Measurements from ENCODE around the gene NUDCD2.
"Not testable (repeated sequence)": the region's sequence is repeated elsewhere in the genome, so short reads cannot be mapped to it uniquely, and the experiment has no call there.

NUDCD2 gene

GRCh38 chr5:163463063-163463435 lies 3.1 kb upstream of the NUDCD2 start:
- no peak for FAIRE-seq

DNA sequence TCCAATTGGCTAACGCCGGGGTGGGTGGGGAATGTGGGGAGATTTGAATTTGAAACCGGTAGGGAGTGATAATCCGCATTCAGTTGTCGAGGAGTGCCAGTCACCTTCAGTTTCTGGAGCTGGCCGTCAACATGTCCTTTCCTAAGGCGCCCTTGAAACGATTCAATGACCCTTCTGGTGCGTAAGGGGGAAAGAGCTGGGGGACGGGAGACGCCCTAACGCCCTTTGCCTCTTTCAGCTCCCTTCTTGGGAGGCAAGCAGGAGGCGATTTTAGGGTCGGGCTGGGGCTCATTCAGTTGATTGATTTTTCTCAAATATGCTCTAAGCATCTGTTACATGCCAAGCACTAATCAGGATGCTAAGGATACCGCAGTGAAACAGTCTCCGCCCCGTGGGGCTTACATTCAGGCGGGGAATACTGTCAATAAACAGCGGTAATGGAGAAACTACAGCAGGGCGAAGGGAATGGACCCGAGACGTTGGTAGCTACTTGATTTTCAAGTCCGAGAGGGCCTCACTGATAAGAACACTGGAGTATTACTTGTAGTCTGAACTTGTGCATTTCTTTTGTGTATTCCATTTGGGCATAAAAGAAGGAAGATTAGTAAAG lies 765 bp upstream of the NUDCD2 start, which contains the start of gene HMMR:
Gene HMMR (plus strand): TSS at position 71 of the 610 bp plus-strand sequence. CDS start 61 bp downstream, at position 132.
- no peak for FAIRE-seq

DNA sequence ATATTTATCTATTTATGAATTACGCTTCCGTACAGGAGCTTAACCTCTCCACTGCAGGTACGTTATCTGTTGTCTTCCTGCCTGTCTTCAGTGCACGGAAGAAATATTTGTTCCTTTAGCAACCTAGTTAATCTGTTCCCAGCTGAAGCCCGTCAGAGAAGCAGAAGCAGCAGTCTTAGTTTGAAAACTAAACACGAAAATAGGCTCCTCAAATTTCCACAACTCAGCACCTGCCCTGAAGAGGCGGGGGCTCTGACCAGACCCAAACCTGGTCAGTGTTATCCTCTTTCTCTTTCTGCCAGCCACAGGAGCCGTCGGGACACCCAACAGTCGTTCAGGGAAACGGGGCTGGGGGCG lies 462 bp downstream of the NUDCD2 start:
- no peak for FAIRE-seq

DNA sequence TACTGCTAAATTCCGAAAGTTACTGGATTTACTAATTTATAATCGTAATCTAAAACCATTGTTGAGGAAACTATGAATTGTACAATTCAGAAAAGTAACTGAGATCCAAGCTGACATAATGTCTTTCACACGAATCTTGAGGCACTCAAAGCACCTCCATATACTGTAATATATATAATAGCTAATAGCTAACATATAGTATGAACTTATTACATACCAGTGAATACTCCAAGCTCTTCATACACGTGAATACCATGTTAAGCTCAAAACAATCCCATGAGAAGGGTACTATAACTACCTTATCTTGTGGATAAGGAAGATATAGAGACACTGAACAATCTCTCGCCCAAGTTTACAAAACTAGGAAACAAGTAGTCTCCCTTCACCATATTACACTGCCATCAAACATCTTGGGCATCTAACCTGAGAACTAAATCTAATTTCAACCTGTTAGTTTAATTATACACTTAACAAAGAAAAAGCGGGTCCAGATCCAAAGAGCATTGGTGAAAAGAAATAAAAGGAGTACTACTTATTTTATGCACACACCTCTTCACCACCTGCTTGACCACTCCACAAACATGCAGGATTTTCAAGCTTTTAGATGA lies 1.0 kb downstream of the NUDCD2 start:
- FAIRE-seq: no peak

DNA sequence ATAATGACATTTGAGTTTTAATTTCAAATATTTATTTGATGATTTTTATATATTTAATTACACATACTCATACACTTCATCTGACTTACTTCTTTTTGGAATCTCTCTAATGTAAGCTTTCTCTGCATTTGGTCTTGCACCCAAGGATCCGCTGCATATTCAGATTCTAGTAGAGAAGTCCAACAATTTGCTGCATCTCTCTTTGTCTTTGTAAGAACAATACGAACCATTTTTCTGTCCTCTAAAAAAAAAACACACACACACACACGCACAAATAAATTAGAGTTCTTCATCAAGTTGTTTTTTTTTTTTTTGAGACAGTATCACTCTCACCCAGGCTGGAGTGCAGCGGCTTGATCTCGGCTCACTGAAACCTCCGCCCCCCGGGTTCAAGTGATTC lies 3.1 kb downstream of the NUDCD2 start:
- no peak for FAIRE-seq

GRCh38 chr5:163456029-163456589 lies 3.8 kb downstream of the NUDCD2 start:
- FAIRE-seq: no peak

GRCh38 chr5:163455406-163455805 lies 4.5 kb downstream of the NUDCD2 start:
- not testable (repeated sequence) for FAIRE-seq

GRCh38 chr5:163453705-163454104 lies 6.2 kb downstream of the NUDCD2 start:
- no peak for FAIRE-seq

- FAIRE-seq: no peak
These were observed 8.4 kb downstream of the NUDCD2 start for GRCh38 chr5:163451489-163451888.

DNA sequence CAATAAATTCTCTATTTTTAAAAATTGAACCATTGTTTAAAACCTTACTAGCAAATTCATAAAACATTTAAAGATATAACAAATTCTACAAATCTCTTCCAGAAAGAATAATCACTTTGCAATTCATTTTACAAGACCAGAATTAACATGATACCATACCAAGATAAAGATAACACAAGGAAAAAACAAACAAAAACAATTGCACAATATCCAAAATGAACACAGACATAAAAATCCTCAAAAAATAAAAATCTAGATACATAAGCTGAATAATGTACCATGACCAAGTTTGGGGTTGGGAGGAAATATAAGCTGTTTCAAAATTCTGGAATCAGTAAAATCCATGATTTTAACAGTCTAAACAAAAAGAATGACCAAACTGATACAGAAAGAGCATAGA lies 11.4 kb downstream of the NUDCD2 start:
- no peak for FAIRE-seq

GRCh38 chr5:163447875-163448274 lies 12.0 kb downstream of the NUDCD2 start:
- no peak for FAIRE-seq

DNA sequence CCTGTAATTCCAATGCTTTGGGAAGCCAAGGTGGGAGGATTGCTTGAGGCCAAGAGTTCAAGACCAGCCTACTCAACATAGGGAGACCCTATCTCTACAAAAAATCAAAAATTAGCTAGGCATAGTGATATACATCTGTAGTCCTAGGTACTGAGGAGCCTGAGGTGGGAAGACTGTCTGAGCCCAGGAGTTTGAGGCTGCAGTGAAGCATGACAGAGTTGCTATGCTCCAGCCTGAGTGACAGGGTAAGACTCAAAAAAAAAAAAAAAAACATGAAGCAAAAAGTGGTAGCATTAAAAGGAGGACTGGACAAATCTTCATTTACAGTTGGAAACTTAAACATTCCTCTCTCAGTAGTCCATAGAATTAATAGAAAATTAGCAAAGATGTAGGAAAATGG lies 12.7 kb downstream of the NUDCD2 start:
- FAIRE-seq: no peak

GRCh38 chr5:163445345-163445744 lies 14.6 kb downstream of the NUDCD2 start:
- FAIRE-seq: no peak

DNA sequence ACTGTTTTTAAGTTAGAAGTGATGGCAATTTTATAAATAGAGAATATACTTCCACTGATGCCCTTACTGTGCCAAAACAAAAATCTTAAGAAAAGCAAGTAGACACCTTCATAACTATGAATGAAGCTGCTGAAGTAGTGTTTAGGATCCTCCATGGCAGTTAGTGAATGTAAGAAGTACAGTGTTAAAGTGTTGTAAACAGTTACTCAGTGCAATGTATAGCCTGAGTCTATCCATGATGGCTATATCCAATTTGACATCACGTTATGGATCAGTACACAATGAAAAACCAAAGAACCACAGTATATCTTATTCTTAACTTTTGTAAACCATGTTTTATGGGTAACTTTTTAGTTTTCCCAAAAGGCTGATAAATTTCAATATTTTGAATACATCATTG lies 15.4 kb downstream of the NUDCD2 start:
- no peak for FAIRE-seq

DNA sequence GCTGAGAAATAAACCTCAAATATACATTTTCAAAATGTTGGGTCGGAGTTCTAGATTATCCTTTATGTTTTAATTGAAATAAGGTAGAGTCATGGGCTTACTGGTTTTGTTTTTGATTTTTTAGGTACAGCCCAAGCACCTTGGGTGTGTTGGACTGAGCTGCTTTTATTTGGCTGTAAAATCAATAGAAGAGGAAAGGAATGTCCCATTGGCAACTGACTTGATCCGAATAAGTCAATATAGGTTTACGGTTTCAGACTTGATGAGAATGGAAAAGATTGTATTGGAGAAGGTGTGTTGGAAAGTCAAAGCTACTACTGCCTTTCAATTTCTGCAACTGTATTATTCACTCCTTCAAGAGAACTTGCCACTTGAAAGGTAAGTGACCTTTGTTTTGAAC lies 18.9 kb downstream of the NUDCD2 start:
- no peak for FAIRE-seq

DNA sequence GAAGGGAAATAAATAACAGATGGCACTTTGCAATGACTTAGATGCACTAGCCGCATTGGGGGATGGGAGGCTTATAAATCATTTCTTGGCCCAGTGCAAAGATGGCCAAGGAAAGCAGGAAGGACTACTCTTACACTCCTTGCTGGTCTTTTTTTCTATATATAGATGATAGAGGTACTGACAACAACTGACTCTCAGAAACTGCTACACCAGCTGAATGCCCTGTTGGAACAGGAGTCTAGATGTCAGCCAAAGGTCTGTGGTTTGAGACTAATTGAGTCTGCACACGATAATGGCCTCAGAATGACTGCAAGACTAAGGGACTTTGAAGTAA lies 20.8 kb downstream of the NUDCD2 start:
- no peak for FAIRE-seq

DNA sequence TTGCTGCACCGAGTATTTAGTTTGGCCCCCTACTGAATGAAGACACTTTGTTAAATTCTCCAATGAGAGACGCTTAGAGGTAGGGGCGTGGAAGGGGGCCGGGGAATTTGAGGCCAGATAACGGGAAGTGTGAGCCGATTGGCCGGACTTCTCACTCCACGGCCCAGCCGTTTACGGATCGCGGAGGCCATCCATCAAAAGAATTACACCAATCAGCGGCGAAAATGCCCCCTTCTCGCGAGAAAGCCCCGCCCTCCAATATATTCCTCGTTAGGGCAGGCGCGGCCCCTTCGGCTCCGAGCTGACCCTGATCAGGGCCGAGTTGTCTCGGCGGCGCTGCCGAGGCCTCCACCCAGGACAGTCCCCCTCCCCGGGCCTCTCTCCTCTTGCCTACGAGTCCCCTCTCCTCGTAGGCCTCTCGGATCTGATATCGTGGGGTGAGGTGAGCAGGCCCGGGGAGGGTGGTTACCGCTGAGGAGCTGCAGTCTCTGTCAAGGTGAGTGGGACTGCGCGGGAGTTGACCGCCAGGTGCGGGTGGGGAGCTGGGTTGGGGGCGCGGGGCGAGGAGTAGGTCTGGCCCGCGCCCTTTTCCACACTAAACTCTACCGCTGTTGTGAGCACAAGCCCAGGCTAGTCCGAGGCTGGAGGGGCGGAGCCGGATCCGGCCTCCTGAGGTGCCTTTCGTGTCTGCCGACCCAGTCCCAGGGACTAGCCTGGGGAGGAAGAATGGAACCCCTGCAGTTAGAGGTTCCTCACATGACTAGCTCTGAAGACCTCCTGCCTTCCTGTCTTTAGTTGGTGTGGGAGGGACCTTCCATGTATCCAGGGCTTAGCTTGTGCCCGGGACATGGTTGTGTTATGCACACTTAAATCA lies 22.4 kb downstream of the NUDCD2 start, which contains the start of gene CCNG1:
Gene CCNG1 (plus strand): TSS at position 287 of the 874 bp plus-strand sequence. CDS start 1,662 bp downstream, outside the sequence.
- peak; percentile 99 for FAIRE-seq

GRCh38 chr5:163437011-163437308 lies 22.9 kb downstream of the NUDCD2 start:
- no peak for FAIRE-seq

DNA sequence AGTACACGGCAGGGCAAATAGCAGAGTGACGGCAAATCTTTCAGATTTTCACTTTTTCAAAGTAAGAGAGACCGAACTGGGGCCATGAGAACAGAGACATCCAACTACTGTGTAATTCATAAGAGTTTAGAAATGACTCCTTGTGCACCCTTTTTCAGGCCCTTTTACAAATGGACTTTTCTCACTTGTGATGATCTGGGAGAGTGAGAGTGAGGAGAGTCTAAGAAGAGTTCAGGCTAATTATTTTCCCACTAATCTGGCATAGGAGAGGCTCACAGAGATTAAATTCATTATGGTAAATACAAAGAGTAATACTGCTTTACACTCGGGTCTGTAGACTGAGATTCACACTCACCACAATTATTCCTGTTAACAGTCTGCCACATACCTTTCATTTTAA lies 23.4 kb downstream of the NUDCD2 start:
- no peak for FAIRE-seq

- no peak for FAIRE-seq
These were observed 25.5 kb downstream of the NUDCD2 start for GRCh38 chr5:163434401-163434866.

DNA sequence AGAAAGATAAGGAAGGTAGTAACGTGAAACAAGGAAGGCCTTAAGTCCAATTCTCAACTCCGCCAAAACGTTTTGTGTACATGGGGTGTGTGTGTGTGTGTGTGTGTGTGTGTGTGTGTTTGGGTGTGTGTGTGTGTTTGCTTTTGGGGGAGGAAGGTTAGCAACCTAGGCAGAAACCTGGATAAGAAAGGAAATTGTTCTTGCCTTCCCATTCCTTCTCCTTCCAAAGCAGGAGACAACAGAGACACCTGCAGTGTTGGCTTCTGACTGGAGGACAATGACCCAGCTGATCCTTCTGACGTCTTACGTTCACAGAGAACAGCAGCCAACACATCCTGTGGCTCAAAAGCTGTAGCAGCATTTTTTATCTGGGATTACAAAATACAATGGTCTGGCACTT lies 26.6 kb downstream of the NUDCD2 start:
- FAIRE-seq: no peak

- no peak for FAIRE-seq
These were observed 27.4 kb downstream of the NUDCD2 start for GRCh38 chr5:163432544-163432943.

DNA sequence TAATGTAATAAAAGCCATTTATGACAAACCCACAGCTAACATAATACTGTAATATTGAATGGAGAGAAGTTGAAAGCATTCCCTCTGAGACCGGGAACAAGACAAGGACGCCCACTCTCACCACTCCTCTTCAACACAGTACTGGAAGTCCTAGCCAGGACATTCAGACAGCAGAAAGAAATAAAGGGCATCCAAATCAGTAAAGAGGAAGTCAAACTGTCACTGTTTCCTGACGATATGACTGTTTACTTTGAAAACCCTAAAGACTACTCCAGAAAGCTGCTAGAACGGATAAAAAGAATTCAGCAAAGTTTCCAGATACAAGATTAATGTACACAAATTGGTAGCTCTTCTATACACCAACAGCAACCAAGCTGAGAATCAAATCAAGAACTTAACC lies 33.8 kb downstream of the NUDCD2 start:
- FAIRE-seq: not testable (repeated sequence)

GRCh38 chr5:163424836-163425235 lies 35.1 kb downstream of the NUDCD2 start:
- no peak for FAIRE-seq
